IPS-18c (cell line): ENCODE data around the gene FNBP1.

ENCODE experiments used
- H3K4me3 ChIP-seq: 2 replicates; pipeline ENCODE4 v1.7.0; 2013; ENCODE audit warnings: low read depth, mild to moderate bottlenecking, low read length, moderate library complexity; ENCODE audit not compliant: insufficient read depth
- H3K9me3 ChIP-seq: one replicate; pipeline ENCODE4 v1.6.1; 2013; ENCODE audit warnings: mild to moderate bottlenecking, low read length, moderate library complexity; ENCODE audit not compliant: control insufficient read depth, insufficient read depth

Gene FNBP1

GRCh38 chr9:130042885-130043653, at the start of gene FNBP1:
Gene FNBP1 (minus strand): TSS chr9:130043189. CDS start chr9:130042975, 214 bp downstream.
- Histone ChIP-seq H3K9me3 (no peaks in the 10 kb centered on the region), H3K4me3 (peak within 1 kb of the TSS; percentile 88)

- peaks cover 2% of the 10 kb centered on the region for H3K9me3 ChIP-seq
- H3K4me3 ChIP-seq: no peak overlapping the region
Measured at GRCh38 chr9:130090915-130091314, 47.9 kb upstream of the FNBP1 start.

- Histone ChIP-seq H3K9me3 (no peaks in the 10 kb centered on the region), H3K4me3 (no peak overlapping the region)
Measured at GRCh38 chr9:130089141-130089540, 46.2 kb upstream of the FNBP1 start.

- no peaks in the 10 kb centered on the region for H3K9me3 ChIP-seq
- H3K4me3 ChIP-seq: no peak overlapping the region
Measured at GRCh38 chr9:130088051-130088450, 45.1 kb upstream of the FNBP1 start.

GRCh38 chr9:130084337-130084736, 41.3 kb upstream of the FNBP1 start:
- Histone ChIP-seq H3K9me3 (no peaks in the 10 kb centered on the region), H3K4me3 (no peak overlapping the region)

- Histone ChIP-seq H3K9me3 (no peaks in the 10 kb centered on the region), H3K4me3 (no peak overlapping the region)
Measured at GRCh38 chr9:130078547-130078946, 35.6 kb upstream of the FNBP1 start.

GRCh38 chr9:130073373-130073772, 30.4 kb upstream of the FNBP1 start:
- Histone ChIP-seq H3K9me3 (no peaks in the 10 kb centered on the region), H3K4me3 (no peak overlapping the region)

- no peak overlapping the region for H3K4me3 ChIP-seq
- no peaks in the 10 kb centered on the region for H3K9me3 ChIP-seq
Measured at GRCh38 chr9:130072515-130073235, 29.7 kb upstream of the FNBP1 start.

GRCh38 chr9:130069048-130069447, 26.1 kb upstream of the FNBP1 start:
- H3K9me3 ChIP-seq: no peaks in the 10 kb centered on the region

GRCh38 chr9:130064621-130065020, 21.6 kb upstream of the FNBP1 start:
- no peak overlapping the region for H3K4me3 ChIP-seq
- no peaks in the 10 kb centered on the region for H3K9me3 ChIP-seq

More at GRCh38 chr9:130069048-130069447, 26.1 kb upstream of the FNBP1 start:
- no peak overlapping the region for H3K4me3 ChIP-seq

- no peaks in the 10 kb centered on the region for H3K9me3 ChIP-seq
- no peak overlapping the region for H3K4me3 ChIP-seq
Measured at GRCh38 chr9:130062750-130063149, 19.8 kb upstream of the FNBP1 start.

GRCh38 chr9:130060296-130060695, 17.3 kb upstream of the FNBP1 start:
- no peaks in the 10 kb centered on the region for H3K9me3 ChIP-seq
- no peak overlapping the region for H3K4me3 ChIP-seq

- H3K4me3 ChIP-seq: no peak overlapping the region
- H3K9me3 ChIP-seq: no peaks in the 10 kb centered on the region
Measured at GRCh38 chr9:130058887-130059286, 15.9 kb upstream of the FNBP1 start.

GRCh38 chr9:130058154-130058553, 15.2 kb upstream of the FNBP1 start:
- Histone ChIP-seq H3K9me3 (no peaks in the 10 kb centered on the region), H3K4me3 (no peak overlapping the region)

GRCh38 chr9:130054820-130055219, 11.8 kb upstream of the FNBP1 start:
- Histone ChIP-seq H3K4me3 (peak overlapping the region; percentile 97), H3K9me3 (no peaks in the 10 kb centered on the region)

GRCh38 chr9:130054325-130054786, 11.4 kb upstream of the FNBP1 start:
- peak overlapping the region; percentile 97 for H3K4me3 ChIP-seq
- H3K9me3 ChIP-seq: no peaks in the 10 kb centered on the region

GRCh38 chr9:130053504-130054324, 10.7 kb upstream of the FNBP1 start, which contains the start of gene GPR107:
Gene GPR107 (plus strand): TSS chr9:130053906. CDS start chr9:130053933, 27 bp downstream.
- no peaks in the 10 kb centered on the region for H3K9me3 ChIP-seq
- peak within 1 kb of the TSS; percentile 97 for H3K4me3 ChIP-seq
